ENCODE data around the gene CLEC16A. TPM values are rescaled to one million over a fixed set of nuclear protein-coding genes. Genes with fewer than 3 reads are reported as not detected.

Gene CLEC16A
- total RNA-seq, 4 donors from 2014 or later: 19.9 to 38.3 (median 35.0) TPM

- TF ChIP-seq POLR2A (IDR thresholded peaks at IDR 0.05): no peak
- TF ChIP-seq EP300 (IDR thresholded peaks at IDR 0.05): no peak
- no peak for TF ChIP-seq POLR2AphosphoS5 (IDR thresholded peaks at IDR 0.05)
- no peak for TF ChIP-seq CTCF (IDR thresholded peaks at IDR 0.05)
- WGBS, 2 donors (ENCODE audit: low coverage in 1 of 2): 92 to 100% methylated on average over 1 of the region's 1 CpG
These were observed 166.8 kb downstream of the CLEC16A start for GRCh38 chr16:11111150-11111549.

GRCh38 chr16:11111856-11112634, 167.7 kb downstream of the CLEC16A start:
- WGBS, 2 donors (ENCODE audit: low coverage in 1 of 2): 90 to 94% methylated on average over 7 to 9 of the region's 9 CpGs
- H3K4me3 ChIP-seq: no peak overlapping the region
- no peaks in the 10 kb centered on the region for H3K27me3 ChIP-seq
- TF ChIP-seq EP300 (IDR thresholded peaks at IDR 0.05) (no peak), POLR2AphosphoS5 (IDR thresholded peaks at IDR 0.05) (no peak), POLR2A (IDR thresholded peaks at IDR 0.05) (no peak), CTCF (IDR thresholded peaks at IDR 0.05) (no peak)
- ATAC-seq: no peak
- H3K4me1 ChIP-seq: peaks cover 0 to 42% (median 0%) of the 10 kb centered on the region in 3 donors
- no peaks in the 10 kb centered on the region for H3K36me3 ChIP-seq
- no peak overlapping the region for H3K27ac ChIP-seq
- peaks cover 0 to 6% (median 0%) of the 10 kb centered on the region in 3 donors for H3K9me3 ChIP-seq

More at GRCh38 chr16:11111150-11111549, 166.8 kb downstream of the CLEC16A start:
- no peak overlapping the region for H3K4me3 ChIP-seq
- no peak overlapping the region for H3K27ac ChIP-seq
- peaks cover 0 to 6% (median 0%) of the 10 kb centered on the region in 3 donors for H3K9me3 ChIP-seq
- no peak for ATAC-seq
- no peaks in the 10 kb centered on the region for H3K27me3 ChIP-seq
- H3K4me1 ChIP-seq: peaks cover 0 to 47% (median 0%) of the 10 kb centered on the region in 3 donors
- no peaks in the 10 kb centered on the region for H3K36me3 ChIP-seq

- Histone ChIP-seq H3K4me1 (peaks cover 0 to 34% (median 0%) of the 10 kb centered on the region in 3 donors), H3K27ac (peak overlapping the region in 2 of 4 donors; percentile 56 to 59), H3K36me3 (no peaks in the 10 kb centered on the region), H3K9me3 (peaks cover 0 to 6% (median 0%) of the 10 kb centered on the region in 3 donors), H3K4me3 (no peak overlapping the region), H3K27me3 (no peaks in the 10 kb centered on the region)
- 67% methylated on average over 2 of the region's 4 CpGs; no CpG with 5 or more reads in 1 of the 2 donors for WGBS, 2 donors (ENCODE audit: low coverage in 1 of 2)
- no peak for TF ChIP-seq POLR2AphosphoS5 (IDR thresholded peaks at IDR 0.05)
- TF ChIP-seq EP300 (IDR thresholded peaks at IDR 0.05): no peak
- no peak for TF ChIP-seq CTCF (IDR thresholded peaks at IDR 0.05)
- no peak for TF ChIP-seq POLR2A (IDR thresholded peaks at IDR 0.05)
- no peak for ATAC-seq
These were observed 168.5 kb downstream of the CLEC16A start for GRCh38 chr16:11112723-11113348.

- TF ChIP-seq POLR2AphosphoS5 (IDR thresholded peaks at IDR 0.05): no peak
- no peak for TF ChIP-seq CTCF (IDR thresholded peaks at IDR 0.05)
- TF ChIP-seq EP300 (IDR thresholded peaks at IDR 0.05): no peak
- TF ChIP-seq POLR2A (IDR thresholded peaks at IDR 0.05): no peak
- no peaks in the 10 kb centered on the region for H3K36me3 ChIP-seq
- peaks cover 0 to 6% (median 0%) of the 10 kb centered on the region in 3 donors for H3K9me3 ChIP-seq
- H3K27me3 ChIP-seq: no peaks in the 10 kb centered on the region
- peak overlapping the region in 2 of 4 donors; percentile 56 to 59 for H3K27ac ChIP-seq
- H3K4me1 ChIP-seq: peaks cover 0 to 25% (median 0%) of the 10 kb centered on the region in 3 donors
- H3K4me3 ChIP-seq: no peak overlapping the region
- no peak for ATAC-seq
- 90 to 97% methylated on average over 5 to 10 of the region's 15 CpGs for WGBS, 2 donors (ENCODE audit: low coverage in 1 of 2)
These were observed 170.2 kb downstream of the CLEC16A start for GRCh38 chr16:11114366-11115164.

Measured in gastroesophageal sphincter (tissue), 4 donors.